ENCODE data around the gene CYBRD1.
"Not testable (repeated sequence)": the region's sequence is repeated elsewhere in the genome, so short reads cannot be mapped to it uniquely, and the experiment has no call there.

The CYBRD1 gene

GRCh38 chr2:171522052-171522787 is at the start of gene CYBRD1:
Gene CYBRD1 (plus strand): TSS chr2:171522474. CDS start chr2:171522546, 72 bp downstream.
- DNase-seq, result peak; percentile 53

GRCh38 chr2:171475979-171476378 is 46.3 kb upstream of the CYBRD1 start:
- DNase-seq, result no peak

GRCh38 chr2:171478345-171478744 is 43.9 kb upstream of the CYBRD1 start:
- no peak for DNase-seq

- DNase-seq, result no peak
These were observed 43.0 kb upstream of the CYBRD1 start for GRCh38 chr2:171479154-171479814.

- no peak for DNase-seq
These were observed 41.4 kb upstream of the CYBRD1 start for GRCh38 chr2:171480908-171481307.

- DNase-seq, result no peak
These were observed 40.0 kb upstream of the CYBRD1 start for GRCh38 chr2:171482308-171482707.

- no peak for DNase-seq
These were observed 39.4 kb upstream of the CYBRD1 start for GRCh38 chr2:171482877-171483276.

GRCh38 chr2:171483793-171484192 is 38.5 kb upstream of the CYBRD1 start:
- DNase-seq, result no peak

- no peak for DNase-seq
These were observed 37.2 kb upstream of the CYBRD1 start for GRCh38 chr2:171485116-171485515.

GRCh38 chr2:171487201-171487600 is 35.1 kb upstream of the CYBRD1 start:
- no peak for DNase-seq

- DNase-seq, result no peak
These were observed 34.4 kb upstream of the CYBRD1 start for GRCh38 chr2:171487803-171488259.

GRCh38 chr2:171490577-171490976 is 31.7 kb upstream of the CYBRD1 start:
- DNase-seq, result no peak

- DNase-seq, result no peak
These were observed 31.0 kb upstream of the CYBRD1 start for GRCh38 chr2:171491292-171491691.

GRCh38 chr2:171492664-171493063 is 29.6 kb upstream of the CYBRD1 start:
- DNase-seq, result no peak

- DNase-seq, result not testable (repeated sequence)
These were observed 24.6 kb upstream of the CYBRD1 start for GRCh38 chr2:171497664-171498063.

GRCh38 chr2:171505374-171505773 is 16.9 kb upstream of the CYBRD1 start:
- no peak for DNase-seq

- DNase-seq, result no peak
These were observed 12.1 kb upstream of the CYBRD1 start for GRCh38 chr2:171509945-171510731.

- DNase-seq, result no peak
These were observed 10.3 kb upstream of the CYBRD1 start for GRCh38 chr2:171512014-171512413.

GRCh38 chr2:171512683-171513195 is 9.5 kb upstream of the CYBRD1 start:
- no peak for DNase-seq

GRCh38 chr2:171513719-171514160 is 8.5 kb upstream of the CYBRD1 start:
- DNase-seq, result no peak

GRCh38 chr2:171514908-171515582 is 7.2 kb upstream of the CYBRD1 start:
- no peak for DNase-seq

GRCh38 chr2:171515672-171516298 is 6.5 kb upstream of the CYBRD1 start:
- no peak for DNase-seq
